SK-N-SH (cell line): Measurements from ENCODE around the gene TTLL1. TPM values are rescaled to one million over a fixed set of nuclear protein-coding genes. Genes with fewer than 3 reads are reported as not detected.

Source experiments
- CTCF ChIA-PET: fragments of 300-600, 350-600 bp; formaldehyde crosslinking; extraction: SDS; loops from one replicate; lab custom pipeline; 2021; lab: Yijun Ruan, JAX
- POLR2A ChIA-PET: fragments of 350-600 bp; sonication (Branson Sonifier 250); formaldehyde crosslinking; extraction: SDS; loops from one replicate; lab custom pipeline; 2020; ENCODE audit warnings: antibody characterized with exemption, inconsistent platforms; lab: Yijun Ruan, JAX
- DNase-seq: peaks from one replicate; pipeline ENCODE4 v3.0.0; 2012
- H2AFZ ChIP-seq: fragments of 200-600 bp; sonication (generic); 2 replicates; pipeline ENCODE4 v1.8.1; 2016; ENCODE audit warnings: antibody characterized with exemption, mild to moderate bottlenecking, low read depth
- H3F3A ChIP-seq: fragments of 200-600 bp; sonication (generic); replicated peaks from 2 replicates; pipeline ENCODE3; 2016; ENCODE audit warnings: antibody characterized with exemption, mild to moderate bottlenecking; ENCODE audit not compliant: insufficient read depth
- H3K27ac ChIP-seq, 2 experiments: fragments of 200-500 bp in 1 of 2; fragments of 200-600 bp in 1 of 2; sonication (Bioruptor generic) in 1 of 2; sonication (generic), shearing (Covaris generic) in 1 of 2; 2 replicates each; pipeline versions ENCODE4 v1.5.1 to v1.6.1; 2014 to 2016; ENCODE audit warnings: low read depth in 2 of 2, inconsistent platforms in 1 of 2, low read length in 1 of 2, mild to moderate bottlenecking in 1 of 2, mixed read lengths in 1 of 2
- H3K27me3 ChIP-seq: fragments of 200-600 bp; sonication (generic), shearing (Covaris generic); 2 replicates; pipeline ENCODE4 v1.6.1; 2016; ENCODE audit warnings: mixed run types; ENCODE audit not compliant: insufficient read depth
- H3K36me3 ChIP-seq, 2 experiments: fragments of 200-500 bp in 1 of 2; fragments of 200-600 bp in 1 of 2; sonication (Bioruptor generic) in 1 of 2; sonication (generic) in 1 of 2; replicated peaks in 1 of 2; 2 replicates each; pipeline versions ENCODE3 to v1.5.1; 2014 to 2016; ENCODE audit warnings: low read length in 1 of 2, mild to moderate bottlenecking in 1 of 2; ENCODE audit not compliant: insufficient read depth in 2 of 2, control insufficient read depth in 1 of 2
- H3K4me1 ChIP-seq, 2 experiments: fragments of 200-500 bp in 1 of 2; fragments of 200-600 bp in 1 of 2; sonication (Bioruptor generic) in 1 of 2; sonication (generic), shearing (Covaris generic) in 1 of 2; 2 replicates each; pipeline versions ENCODE4 v1.5.1 to v1.6.1; 2014 to 2016; ENCODE audit warnings: low read depth in 1 of 2, low read length in 1 of 2, mixed run types in 1 of 2; ENCODE audit not compliant: insufficient read depth in 2 of 2, control insufficient read depth in 1 of 2
- H3K4me2 ChIP-seq: fragments of 200-600 bp; sonication (generic), shearing (Covaris generic); 2 replicates; pipeline ENCODE4 v1.6.1; 2017; ENCODE audit warnings: mixed run types
- H3K4me3 ChIP-seq, 2 experiments: fragments of 200-500 bp in 1 of 2; fragments of 200-600 bp in 1 of 2; sonication (Bioruptor generic) in 1 of 2; sonication (generic), shearing (Covaris generic) in 1 of 2; 2 replicates each; pipeline versions ENCODE4 v1.5.1 to v1.8.1; 2014 to 2016; ENCODE audit warnings: low read depth in 2 of 2, inconsistent platforms in 1 of 2, low read length in 1 of 2, mild to moderate bottlenecking in 1 of 2, mixed read lengths in 1 of 2, moderate library complexity in 1 of 2
- H3K79me2 ChIP-seq: fragments of 200-600 bp; sonication (generic); 2 replicates; pipeline ENCODE4 v1.8.1; 2017; ENCODE audit warnings: mild to moderate bottlenecking; ENCODE audit not compliant: insufficient read depth
- H3K9ac ChIP-seq: fragments of 200-600 bp; sonication (generic); 2 replicates; pipeline ENCODE4 v1.6.1; 2017; ENCODE audit warnings: mixed run types
- H3K9me2 ChIP-seq: fragments of 200-600 bp; sonication (generic); 2 replicates; pipeline ENCODE4 v1.6.1; 2017; ENCODE audit warnings: mixed run types
- H3K9me3 ChIP-seq: fragments of 200-600 bp; sonication (generic); 2 replicates; pipeline ENCODE4 v1.6.1; 2017; ENCODE audit warnings: mixed run types, mild to moderate bottlenecking, moderate library complexity
- H4K20me1 ChIP-seq: fragments of 200-600 bp; sonication (generic); 2 replicates; pipeline ENCODE4 v1.6.1; 2017; ENCODE audit warnings: mild to moderate bottlenecking, mixed run types; ENCODE audit not compliant: insufficient read depth
- CTCF ChIP-seq: fragments of 200-600 bp; sonication (generic); IDR thresholded peaks from 2 replicates; pipeline ENCODE4 v1.6.1; 2017; ENCODE audit warnings: antibody characterized with exemption, mild to moderate bottlenecking, moderate library complexity
- EP300 ChIP-seq, 2 experiments: IDR thresholded peaks; 2 replicates each; pipeline versions ENCODE4 v1.4.0 to v1.6.1; 2012; ENCODE audit warnings: borderline replicate concordance in 1 of 2, low read depth in 1 of 2, low read length in 1 of 2
- FOXJ3 ChIP-seq: sonication (generic); formaldehyde crosslinking; IDR thresholded peaks from 2 replicates; pipeline ENCODE4 v1.5.1; 2020; ENCODE audit warnings: mild to moderate bottlenecking, missing genetic modification reagents
- GATA2 ChIP-seq: sonication (generic); formaldehyde crosslinking; IDR thresholded peaks from 2 replicates; pipeline ENCODE4 v1.5.0; 2020; ENCODE audit warnings: mild to moderate bottlenecking, missing genetic modification reagents
- MXI1 ChIP-seq: IDR thresholded peaks from 2 replicates; pipeline ENCODE4 v1.6.1; 2012; ENCODE audit warnings: mild to moderate bottlenecking, low read depth, low read length, improper control_type of control experiment
- REST ChIP-seq: IDR thresholded peaks from 2 replicates; pipeline ENCODE4 v1.6.1; 2012; ENCODE audit warnings: mild to moderate bottlenecking, low read depth, low read length, moderate library complexity
- RXRA ChIP-seq: IDR thresholded peaks from 2 replicates; pipeline ENCODE4 v1.4.0; 2012; ENCODE audit warnings: low read depth, mild to moderate bottlenecking, borderline replicate concordance
- SIN3A ChIP-seq: IDR thresholded peaks from 2 replicates; pipeline ENCODE4 v1.6.1; 2012; ENCODE audit warnings: low read depth, mild to moderate bottlenecking, low read length, moderate library complexity, borderline replicate concordance
- TEAD4 ChIP-seq: IDR thresholded peaks from 2 replicates; pipeline ENCODE4 v1.4.0; 2012; ENCODE audit warnings: mild to moderate bottlenecking, borderline replicate concordance; ENCODE audit not compliant: insufficient read depth
- YY1 ChIP-seq: IDR thresholded peaks from 2 replicates; pipeline ENCODE4 v1.4.0; 2012; ENCODE audit warnings: low read depth, mild to moderate bottlenecking
- WGBS: methylation state at CpG from one replicate; pipeline ENCODE4 v1.1.6; 2017; ENCODE audit warnings: low lambda C conversion rate; 5-methylcytosine and 5-hydroxymethylcytosine counted together
- polyA plus RNA-seq, 3 experiments: library from polyadenylated mRNA; depleted of rRNA; stranded (reverse); fragments of >200 nt; gene quantifications; 2 replicates each; pipeline ENCODE4 v1.2.3, GENCODE V29; 2012
- TF ChIP-seq, protein P1 (sequence below): IDR thresholded peaks from 2 replicates; pipeline ENCODE4 v1.4.0; 2012; ENCODE audit warnings: low read depth
- TF ChIP-seq, protein P2 (sequence below): fragments of 150-350 bp; IDR thresholded peaks from 2 replicates; pipeline ENCODE4 v1.6.1; 2017; ENCODE audit warnings: antibody characterized with exemption, low read length, low read depth, borderline replicate concordance
- TF ChIP-seq, protein P3 (sequence below): IDR thresholded peaks from 2 replicates; pipeline ENCODE4 v1.4.0; 2012; ENCODE audit warnings: low read depth, borderline replicate concordance

Gene TTLL1
- polyA plus RNA-seq, 1 of the 3 experiments (the other 2 are of a cell fraction), result 14.0 TPM

GRCh38 chr22:43080616-43081015, 8.6 kb downstream of the TTLL1 start:
- WGBS, result 69% methylated on average over 2 of the region's 2 CpGs
- Histone ChIP-seq H3K4me2 (no peak overlapping the region), H4K20me1 (no peaks in the 10 kb centered on the region), H2AFZ (no peak overlapping the region), H3K9me3 (no peaks in the 10 kb centered on the region), H3K79me2 (no peaks in the 10 kb centered on the region), H3K9ac (no peak overlapping the region), H3F3A (no peaks in the 10 kb centered on the region), H3K36me3 (no peaks in the 10 kb centered on the region), H3K9me2 (no peaks in the 10 kb centered on the region), H3K4me1 (no peaks in the 10 kb centered on the region), H3K4me3 (no peak overlapping the region), H3K27me3 (no peaks in the 10 kb centered on the region), H3K27ac (no peak overlapping the region)
- TF ChIP-seq MXI1 (no peak), RXRA (no peak), GATA2 (CRISPR knock-in tag) (no peak)
- CTCF ChIA-PET, result no interaction called here
- DNase-seq, result no peak
- POLR2A ChIA-PET, result no interaction called here

GRCh38 chr22:43079742-43080141, 9.4 kb downstream of the TTLL1 start:
- no peak for TF ChIP-seq TEAD4
- TF ChIP-seq, protein P1, sequence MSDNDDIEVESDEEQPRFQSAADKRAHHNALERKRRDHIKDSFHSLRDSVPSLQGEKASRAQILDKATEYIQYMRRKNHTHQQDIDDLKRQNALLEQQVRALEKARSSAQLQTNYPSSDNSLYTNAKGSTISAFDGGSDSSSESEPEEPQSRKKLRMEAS, result no peak
- no peak for TF ChIP-seq EP300 (IDR thresholded peaks at IDR 0.05; ENCODE audit: borderline replicate concordance in 1 of 2, low read depth in 1 of 2, low read length in 1 of 2)
- no peak for TF ChIP-seq FOXJ3 (CRISPR knock-in tag)
- TF ChIP-seq SIN3A, result no peak
- TF ChIP-seq REST, result no peak
- TF ChIP-seq, protein P2, sequence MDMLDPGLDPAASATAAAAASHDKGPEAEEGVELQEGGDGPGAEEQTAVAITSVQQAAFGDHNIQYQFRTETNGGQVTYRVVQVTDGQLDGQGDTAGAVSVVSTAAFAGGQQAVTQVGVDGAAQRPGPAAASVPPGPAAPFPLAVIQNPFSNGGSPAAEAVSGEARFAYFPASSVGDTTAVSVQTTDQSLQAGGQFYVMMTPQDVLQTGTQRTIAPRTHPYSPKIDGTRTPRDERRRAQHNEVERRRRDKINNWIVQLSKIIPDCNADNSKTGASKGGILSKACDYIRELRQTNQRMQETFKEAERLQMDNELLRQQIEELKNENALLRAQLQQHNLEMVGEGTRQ, result no peak
- TF ChIP-seq, protein P3, sequence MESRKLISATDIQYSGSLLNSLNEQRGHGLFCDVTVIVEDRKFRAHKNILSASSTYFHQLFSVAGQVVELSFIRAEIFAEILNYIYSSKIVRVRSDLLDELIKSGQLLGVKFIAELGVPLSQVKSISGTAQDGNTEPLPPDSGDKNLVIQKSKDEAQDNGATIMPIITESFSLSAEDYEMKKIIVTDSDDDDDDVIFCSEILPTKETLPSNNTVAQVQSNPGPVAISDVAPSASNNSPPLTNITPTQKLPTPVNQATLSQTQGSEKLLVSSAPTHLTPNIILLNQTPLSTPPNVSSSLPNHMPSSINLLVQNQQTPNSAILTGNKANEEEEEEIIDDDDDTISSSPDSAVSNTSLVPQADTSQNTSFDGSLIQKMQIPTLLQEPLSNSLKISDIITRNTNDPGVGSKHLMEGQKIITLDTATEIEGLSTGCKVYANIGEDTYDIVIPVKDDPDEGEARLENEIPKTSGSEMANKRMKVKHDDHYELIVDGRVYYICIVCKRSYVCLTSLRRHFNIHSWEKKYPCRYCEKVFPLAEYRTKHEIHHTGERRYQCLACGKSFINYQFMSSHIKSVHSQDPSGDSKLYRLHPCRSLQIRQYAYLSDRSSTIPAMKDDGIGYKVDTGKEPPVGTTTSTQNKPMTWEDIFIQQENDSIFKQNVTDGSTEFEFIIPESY, result no peak
- no peak for TF ChIP-seq CTCF
- no peak for TF ChIP-seq YY1
- Histone ChIP-seq H3K4me1 (no peaks in the 10 kb centered on the region), H3K36me3 (no peaks in the 10 kb centered on the region), H2AFZ (no peak overlapping the region), H3F3A (no peaks in the 10 kb centered on the region), H3K4me3 (no peak overlapping the region), H3K9ac (no peak overlapping the region), H3K27me3 (no peaks in the 10 kb centered on the region), H3K4me2 (no peak overlapping the region), H3K27ac (no peak overlapping the region), H3K9me3 (no peaks in the 10 kb centered on the region), H4K20me1 (no peaks in the 10 kb centered on the region), H3K79me2 (no peaks in the 10 kb centered on the region), H3K9me2 (no peaks in the 10 kb centered on the region)
- ChIA-PET POLR2A (no interaction called here), CTCF (no interaction called here)
- no peak for DNase-seq
- WGBS, result 98% methylated on average over 12 of the region's 14 CpGs
